Lower lobe of right lung (tissue), 2 donors: ENCODE data around the gene GNB1L. TPM values are rescaled to one million over a fixed set of nuclear protein-coding genes. Genes with fewer than 3 reads are reported as not detected.
"Not testable (repeated sequence)": the region's sequence is repeated elsewhere in the genome, so short reads cannot be mapped to it uniquely, and the experiment has no call there.

Experiments
- ATAC-seq, 2 donors: fragments of 200-7000 bp; cut with Tn5 transposase; one replicate each; pipeline ENCODE4 v1.9.1; 2020 to 2022; ENCODE audit warnings: mild to moderate bottlenecking in 2 of 2, moderate library complexity in 2 of 2
- DNase-seq: peaks from one replicate; pipeline ENCODE4 v3.0.0-alpha.2; 2020
- H3K27ac ChIP-seq: fragments of 200-600 bp; one replicate; pipeline ENCODE4 v1.8.0; 2022
- H3K27me3 ChIP-seq: fragments of 200-600 bp; one replicate; pipeline ENCODE4 v1.8.0; 2022; ENCODE audit warnings: low read depth
- H3K36me3 ChIP-seq: fragments of 200-600 bp; one replicate; pipeline ENCODE4 v1.8.0; 2022; ENCODE audit warnings: mild to moderate bottlenecking
- H3K4me1 ChIP-seq: fragments of 200-600 bp; one replicate; pipeline ENCODE4 v1.8.0; 2022
- H3K4me3 ChIP-seq: fragments of 200-600 bp; one replicate; pipeline ENCODE4 v1.8.0; 2022; ENCODE audit warnings: mild to moderate bottlenecking
- H3K9me3 ChIP-seq: fragments of 200-600 bp; one replicate; pipeline ENCODE4 v1.8.0; 2022
- intact Hi-C: fragments of 100-400 bp; cut with DNase I; formaldehyde crosslinking; loops from one replicate; pipeline ENCODE4 v1.11.0; 2022
- total RNA-seq: library from RNA; stranded (reverse); fragmentation: NEBNext Ultra II Directional; extraction: Animal tissue kit (Norgen Biotek cat#: 25700); gene quantifications from one replicate; pipeline ENCODE4 v1.2.1, GENCODE V29; 2021
- TF ChIP-seq, protein P1 (sequence below): fragments of 200-600 bp; IDR thresholded peaks from one replicate; pipeline ENCODE4 v1.8.0; 2022; ENCODE audit warnings: antibody characterized with exemption, mild to moderate bottlenecking
- donor health status: DM: no; HTN: yes; CAD: no; lungs with severe emphysema.

GNB1L gene
- total RNA-seq, 1 donor from 2014 or later = 6.0 TPM

DNA sequence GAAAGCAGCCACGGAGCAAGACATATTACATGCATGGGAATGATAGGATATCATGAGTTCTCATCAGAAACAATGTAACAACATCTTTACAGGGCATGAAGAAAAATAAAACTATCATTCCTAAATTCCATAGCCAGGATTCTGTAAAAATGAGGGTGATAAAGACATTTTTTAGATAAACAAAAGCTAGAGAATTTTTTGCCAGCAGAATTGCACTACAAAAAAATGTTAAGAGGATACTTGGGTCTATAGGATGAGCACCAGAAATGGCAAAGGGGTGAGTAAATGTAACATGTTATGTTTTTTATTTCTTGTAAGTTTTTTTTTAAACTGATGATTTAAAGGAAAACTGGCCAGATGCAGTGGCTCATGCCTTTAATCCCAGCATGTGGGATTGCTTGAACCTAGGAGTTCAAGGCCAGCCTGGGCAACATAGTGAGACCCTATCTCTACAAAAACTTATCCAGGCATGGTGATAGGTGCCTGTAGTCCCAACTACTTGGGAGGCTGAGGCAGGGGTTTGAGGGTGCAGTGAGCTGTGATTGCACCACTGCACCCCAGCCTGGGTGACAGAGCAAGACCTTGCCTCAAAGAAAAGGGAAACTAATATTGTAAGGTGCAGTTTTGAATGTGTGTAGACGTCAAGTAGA, 60.9 kb downstream of the GNB1L start:
- TF ChIP-seq, protein P1, sequence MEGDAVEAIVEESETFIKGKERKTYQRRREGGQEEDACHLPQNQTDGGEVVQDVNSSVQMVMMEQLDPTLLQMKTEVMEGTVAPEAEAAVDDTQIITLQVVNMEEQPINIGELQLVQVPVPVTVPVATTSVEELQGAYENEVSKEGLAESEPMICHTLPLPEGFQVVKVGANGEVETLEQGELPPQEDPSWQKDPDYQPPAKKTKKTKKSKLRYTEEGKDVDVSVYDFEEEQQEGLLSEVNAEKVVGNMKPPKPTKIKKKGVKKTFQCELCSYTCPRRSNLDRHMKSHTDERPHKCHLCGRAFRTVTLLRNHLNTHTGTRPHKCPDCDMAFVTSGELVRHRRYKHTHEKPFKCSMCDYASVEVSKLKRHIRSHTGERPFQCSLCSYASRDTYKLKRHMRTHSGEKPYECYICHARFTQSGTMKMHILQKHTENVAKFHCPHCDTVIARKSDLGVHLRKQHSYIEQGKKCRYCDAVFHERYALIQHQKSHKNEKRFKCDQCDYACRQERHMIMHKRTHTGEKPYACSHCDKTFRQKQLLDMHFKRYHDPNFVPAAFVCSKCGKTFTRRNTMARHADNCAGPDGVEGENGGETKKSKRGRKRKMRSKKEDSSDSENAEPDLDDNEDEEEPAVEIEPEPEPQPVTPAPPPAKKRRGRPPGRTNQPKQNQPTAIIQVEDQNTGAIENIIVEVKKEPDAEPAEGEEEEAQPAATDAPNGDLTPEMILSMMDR = no peak
- no peak for ATAC-seq
- Histone ChIP-seq H3K36me3 (no peaks in the 10 kb centered on the region), H3K4me1 (no peaks in the 10 kb centered on the region), H3K27me3 (no peaks in the 10 kb centered on the region), H3K9me3 (peaks cover 3% of the 10 kb centered on the region), H3K4me3 (no peak overlapping the region), H3K27ac (no peak overlapping the region)
- intact Hi-C loops = no loop called here
- no peak for DNase-seq

DNA sequence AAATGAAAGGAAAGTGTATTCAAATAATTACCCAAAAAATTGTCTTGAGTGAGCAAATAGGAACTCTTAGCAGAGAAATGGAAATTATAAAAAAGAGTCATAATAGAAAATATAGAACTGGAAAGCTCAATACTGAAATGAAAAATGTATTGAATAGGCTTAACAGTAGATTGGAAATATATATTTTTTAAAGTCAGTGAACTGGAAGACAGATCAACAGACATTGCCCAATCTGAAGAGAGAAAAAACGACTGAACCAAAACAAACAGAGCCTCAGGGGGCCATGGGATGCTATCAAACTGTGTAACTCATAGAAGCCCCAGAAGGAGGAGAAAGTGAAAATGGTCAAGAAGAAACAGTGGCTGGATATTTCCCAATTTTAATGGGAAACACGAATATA, 61.5 kb downstream of the GNB1L start:
- TF ChIP-seq, protein P1 = no peak
- Histone ChIP-seq H3K4me3 (no peak overlapping the region), H3K4me1 (no peaks in the 10 kb centered on the region), H3K27ac (no peak overlapping the region), H3K36me3 (no peaks in the 10 kb centered on the region), H3K27me3 (no peaks in the 10 kb centered on the region), H3K9me3 (peaks cover 3% of the 10 kb centered on the region)
- ATAC-seq = no peak
- intact Hi-C loops = no loop called here
- no peak for DNase-seq

DNA sequence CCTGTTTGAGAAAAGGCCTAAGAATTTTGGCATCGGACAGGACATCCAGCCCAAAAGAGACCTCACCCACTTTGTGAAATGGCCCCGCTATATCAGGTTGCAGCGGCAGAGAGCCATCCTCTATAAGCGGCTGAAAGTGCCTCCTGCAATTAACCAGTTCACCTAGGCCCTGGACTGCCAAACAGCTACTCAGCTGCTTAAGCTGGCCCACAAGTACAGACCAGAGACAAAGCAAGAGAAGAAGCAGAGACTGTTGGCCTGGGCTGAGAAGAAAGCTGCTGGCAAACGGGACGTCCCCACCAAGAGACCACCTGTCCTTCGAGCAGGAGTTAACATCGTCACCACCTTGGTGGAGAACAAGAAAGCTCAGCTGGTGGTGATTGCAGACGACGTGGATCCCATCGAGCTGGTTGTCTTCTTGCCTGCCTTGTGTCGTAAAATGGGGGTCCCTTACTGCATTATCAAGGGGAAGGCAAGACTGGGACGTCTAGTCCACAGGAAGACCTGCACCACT, 62.2 kb downstream of the GNB1L start:
- H3K27ac ChIP-seq, intact Hi-C loops, H3K9me3 ChIP-seq, ATAC-seq, H3K4me1 ChIP-seq, H3K4me3 ChIP-seq, H3K27me3 ChIP-seq, H3K36me3 ChIP-seq, DNase-seq: not testable (repeated sequence)

DNA sequence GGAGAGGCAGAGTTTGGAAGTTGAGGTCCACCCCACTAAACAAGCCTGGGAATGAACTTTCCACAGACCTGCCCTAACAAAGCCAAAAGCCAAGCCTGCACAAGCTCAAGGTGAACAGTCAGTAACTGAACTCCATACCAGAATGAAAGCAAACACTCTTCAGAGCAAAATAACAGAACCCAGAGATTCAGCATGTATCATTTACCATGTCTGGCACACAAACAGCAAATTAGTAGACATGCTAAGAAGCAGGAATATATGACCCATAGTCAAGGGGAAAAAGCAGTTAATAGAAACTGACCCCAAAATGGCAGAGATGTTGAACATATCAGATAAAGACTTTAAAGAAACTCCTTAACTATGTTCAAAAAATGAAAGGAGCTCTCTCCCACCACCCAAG, 62.8 kb downstream of the GNB1L start:
- Histone ChIP-seq H3K4me3 (no peak overlapping the region), H3K9me3 (peaks cover 3% of the 10 kb centered on the region), H3K27ac (no peak overlapping the region), H3K27me3 (no peaks in the 10 kb centered on the region), H3K36me3 (no peaks in the 10 kb centered on the region), H3K4me1 (no peaks in the 10 kb centered on the region)
- ATAC-seq = no peak
- no peak for DNase-seq
- intact Hi-C loops = no loop called here
- TF ChIP-seq, protein P1 = no peak

DNA sequence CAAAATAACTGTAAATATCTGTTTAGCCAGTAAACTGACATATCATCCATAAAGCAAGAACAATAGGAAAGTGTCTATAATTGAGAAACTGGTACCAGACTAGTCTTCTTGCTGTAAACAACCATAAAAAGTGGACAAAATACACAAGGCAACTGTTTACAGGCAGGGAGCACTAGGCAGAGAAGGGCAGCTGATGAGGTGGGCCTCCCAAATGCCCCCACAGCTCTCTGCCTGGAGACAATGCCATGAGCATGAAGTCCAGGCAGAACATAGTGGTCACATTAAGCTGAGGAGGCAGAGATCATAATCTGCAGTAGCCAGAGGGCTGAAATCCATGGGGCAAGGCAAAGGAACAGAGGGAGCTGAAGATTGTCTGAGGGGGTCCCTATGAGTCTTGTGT, 63.4 kb downstream of the GNB1L start:
- no peak overlapping the region for H3K27ac ChIP-seq
- DNase-seq (no peak), ATAC-seq (no peak)
- peaks cover 3% of the 10 kb centered on the region for H3K9me3 ChIP-seq
- no peaks in the 10 kb centered on the region for H3K36me3 ChIP-seq
- intact Hi-C loops = no loop called here
- no peaks in the 10 kb centered on the region for H3K4me1 ChIP-seq
- no peak overlapping the region for H3K4me3 ChIP-seq
- TF ChIP-seq, protein P1 = no peak
- no peaks in the 10 kb centered on the region for H3K27me3 ChIP-seq

DNA sequence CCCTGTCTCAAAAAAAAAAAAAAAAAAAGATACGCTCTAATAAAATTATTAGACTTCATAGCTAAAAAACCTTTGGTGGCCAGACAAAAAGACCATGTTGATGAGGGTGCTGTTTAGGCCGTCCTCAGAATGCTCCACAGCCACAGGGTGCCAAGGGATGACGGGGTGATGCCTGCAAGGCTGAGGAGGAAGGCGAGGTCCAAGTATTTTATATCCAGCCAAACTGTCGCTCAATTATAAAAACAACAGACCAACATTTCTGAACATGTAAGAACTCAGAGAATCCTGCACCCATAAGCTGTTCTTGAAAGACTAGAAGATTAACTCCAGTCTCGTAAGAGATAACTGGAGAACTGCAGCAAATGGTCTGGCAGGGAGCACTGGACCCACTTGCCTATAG, 64.8 kb downstream of the GNB1L start:
- H3K27ac ChIP-seq = no peak overlapping the region
- H3K4me3 ChIP-seq = no peak overlapping the region
- DNase-seq (no peak), ATAC-seq (no peak)
- intact Hi-C loops = no loop called here
- no peaks in the 10 kb centered on the region for H3K4me1 ChIP-seq
- peaks cover 3% of the 10 kb centered on the region for H3K9me3 ChIP-seq
- H3K36me3 ChIP-seq = no peaks in the 10 kb centered on the region
- TF ChIP-seq, protein P1 = no peak
- no peaks in the 10 kb centered on the region for H3K27me3 ChIP-seq
